ENCODE results near the gene FZR1. TPM values are rescaled to one million over a fixed set of nuclear protein-coding genes. Genes with fewer than 3 reads are reported as not detected.
A peak's percentile ranks its signal among the peaks of the same experiment; 100 is the strongest.

Gene FZR1
- total and polyA plus RNA-seq, 10 donors, result 9.8 to 53.6 (median 37.1) TPM

GRCh38 chr19:3512562-3513228 lies 6.6 kb downstream of the FZR1 start:
- intact Hi-C loops (cut with DNase I; ENCODE audit: low total_unique reads), result no loop called here
- Histone ChIP-seq H3K4me3 (no peak overlapping the region), H3K36me3 (peaks cover 0 to 70% (median 5%) of the 10 kb centered on the region in 6 donors), H3K27ac (no peak overlapping the region), H3K9me3 (no peaks in the 10 kb centered on the region), H3K27me3 (replicated peaks in 1 of 7) (no peaks in the 10 kb centered on the region), H3K4me1 (peaks cover 21 to 100% (median 58%) of the 10 kb centered on the region in 6 donors)
- no peak for TF ChIP-seq POLR2A (IDR thresholded peaks at IDR 0.05)
- TF ChIP-seq POLR2AphosphoS5 (IDR thresholded peaks at IDR 0.05), result no peak
- no peak for TF ChIP-seq CTCF (IDR thresholded peaks at IDR 0.05 in 8 of 11, conservative IDR thresholded peaks at IDR 0.05 in 3 of 11)
- no peak for DNase-seq
- 92 to 95% (median 94%) methylated on average over 13 to 17 of the region's 17 CpGs for WGBS, 5 donors

- 87 to 94% (median 89%) methylated on average over 13 to 23 of the region's 23 CpGs for WGBS, 5 donors
- peaks cover 17 to 100% (median 55%) of the 10 kb centered on the region in 6 donors for H3K4me1 ChIP-seq
- DNase-seq, result no peak
- H3K9me3 ChIP-seq, result no peaks in the 10 kb centered on the region
- H3K27me3 ChIP-seq (replicated peaks in 1 of 7), result no peaks in the 10 kb centered on the region
- intact Hi-C loops (cut with DNase I; ENCODE audit: low total_unique reads), result no loop called here
- no peak overlapping the region for H3K27ac ChIP-seq
- no peak overlapping the region for H3K4me3 ChIP-seq
- TF ChIP-seq POLR2AphosphoS5 (IDR thresholded peaks at IDR 0.05) (no peak), CTCF (IDR thresholded peaks at IDR 0.05 in 8 of 11, conservative IDR thresholded peaks at IDR 0.05 in 3 of 11) (no peak), POLR2A (IDR thresholded peaks at IDR 0.05) (no peak)
- H3K36me3 ChIP-seq, result peaks cover 0 to 68% (median 5%) of the 10 kb centered on the region in 6 donors
These were observed 7.4 kb downstream of the FZR1 start for GRCh38 chr19:3513229-3514140.

DNA sequence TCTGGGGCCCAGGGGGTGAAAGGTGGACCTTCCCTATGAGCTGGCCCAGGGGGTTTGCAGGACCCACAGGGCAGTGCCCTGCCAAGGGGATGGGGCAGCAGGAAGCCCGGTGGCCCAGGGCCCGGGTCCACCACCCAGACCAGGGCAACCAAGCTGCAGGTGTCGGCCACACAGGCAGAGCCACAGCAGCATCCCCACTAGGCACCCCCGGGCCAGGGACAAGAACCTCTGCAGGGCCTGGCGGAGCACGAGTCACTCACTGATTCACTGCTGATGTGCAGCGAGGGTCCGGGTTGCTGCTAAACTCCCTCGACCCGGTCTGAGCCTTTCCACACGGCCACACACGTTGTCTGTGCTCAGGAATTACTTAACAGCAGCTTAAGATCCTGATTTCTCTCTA lies 8.8 kb downstream of the FZR1 start:
- H3K9me3 ChIP-seq, result no peaks in the 10 kb centered on the region

More for the DNA sequence above, 8.8 kb downstream of the FZR1 start:
- Histone ChIP-seq H3K4me1 (peaks cover 13 to 99% (median 47%) of the 10 kb centered on the region in 6 donors), H3K27ac (no peak overlapping the region), H3K4me3 (no peak overlapping the region), H3K36me3 (peaks cover 0 to 68% (median 9%) of the 10 kb centered on the region in 6 donors), H3K27me3 (replicated peaks in 1 of 7) (no peaks in the 10 kb centered on the region)
- no peak for DNase-seq
- TF ChIP-seq POLR2AphosphoS5 (IDR thresholded peaks at IDR 0.05), result peak in 1 of 3 donors; percentile 31
- TF ChIP-seq CTCF (IDR thresholded peaks at IDR 0.05 in 8 of 11, conservative IDR thresholded peaks at IDR 0.05 in 3 of 11), result no peak
- TF ChIP-seq POLR2A (IDR thresholded peaks at IDR 0.05), result no peak
- WGBS, 5 donors, result 88 to 96% (median 91%) methylated on average over 10 to 12 of the region's 12 CpGs
- intact Hi-C loops (cut with DNase I; ENCODE audit: low total_unique reads), result no loop called here

Data from spleen (tissue), 11 donors.